Astrocyte of the spinal cord (primary cell): Measurements from ENCODE around the gene HOXB6.

Source experiments
- DNase-seq: peaks from one replicate; pipeline ENCODE4 v3.0.0; 2011; ENCODE audit warnings: low read depth, low spot score
- H3K4me3 ChIP-seq: 2 replicates; pipeline ENCODE4 v1.5.1; 2011; ENCODE audit warnings: low read depth, mild to moderate bottlenecking, low read length, moderate library complexity
- in situ Hi-C: cut with HindIII; loops from 2 replicates; pipeline ENCODE4 v1.10.0; 2017; ENCODE audit warnings: low sequenced_read_pairs
- TF ChIP-seq, protein P1 (sequence below): IDR thresholded peaks from 2 replicates; pipeline ENCODE4 v1.5.1; 2012; ENCODE audit warnings: low read depth, mild to moderate bottlenecking, low read length, inconsistent platforms

HOXB6 gene

DNA sequence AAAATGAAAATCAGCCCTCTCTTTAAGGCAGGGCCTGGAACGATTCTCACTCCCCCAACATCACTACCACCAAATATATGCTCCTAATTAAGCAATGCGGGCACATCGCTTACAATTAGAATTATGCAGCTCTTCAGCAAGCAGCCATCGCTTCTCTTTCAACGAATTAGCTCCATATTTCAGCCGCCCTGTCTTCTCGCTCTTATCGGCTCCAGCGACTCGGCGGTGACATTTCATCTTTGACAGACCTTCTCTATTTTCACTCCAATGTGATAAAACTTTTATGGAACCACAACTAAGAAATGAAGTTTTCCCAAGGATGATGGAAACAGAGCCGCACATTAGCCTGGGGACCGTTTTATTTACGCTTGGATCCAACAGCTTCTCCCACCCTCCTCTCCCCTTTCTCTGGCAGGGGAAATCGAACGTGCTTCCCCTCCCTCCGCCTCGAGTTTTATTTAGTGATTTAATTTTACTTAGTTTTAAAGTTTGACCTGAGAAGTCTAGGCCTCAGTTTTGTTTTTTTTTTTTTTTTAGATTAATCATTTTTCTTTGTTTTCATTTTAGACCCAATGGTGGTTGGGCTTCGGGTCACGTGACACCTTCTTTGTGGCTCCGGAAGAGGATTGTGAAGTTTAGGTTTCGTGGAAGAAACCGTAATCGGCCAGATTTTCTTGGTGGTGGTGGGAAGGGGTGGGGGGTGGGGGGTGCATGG, 56.8 kb downstream of the HOXB6 start:
- TF ChIP-seq, protein P1, sequence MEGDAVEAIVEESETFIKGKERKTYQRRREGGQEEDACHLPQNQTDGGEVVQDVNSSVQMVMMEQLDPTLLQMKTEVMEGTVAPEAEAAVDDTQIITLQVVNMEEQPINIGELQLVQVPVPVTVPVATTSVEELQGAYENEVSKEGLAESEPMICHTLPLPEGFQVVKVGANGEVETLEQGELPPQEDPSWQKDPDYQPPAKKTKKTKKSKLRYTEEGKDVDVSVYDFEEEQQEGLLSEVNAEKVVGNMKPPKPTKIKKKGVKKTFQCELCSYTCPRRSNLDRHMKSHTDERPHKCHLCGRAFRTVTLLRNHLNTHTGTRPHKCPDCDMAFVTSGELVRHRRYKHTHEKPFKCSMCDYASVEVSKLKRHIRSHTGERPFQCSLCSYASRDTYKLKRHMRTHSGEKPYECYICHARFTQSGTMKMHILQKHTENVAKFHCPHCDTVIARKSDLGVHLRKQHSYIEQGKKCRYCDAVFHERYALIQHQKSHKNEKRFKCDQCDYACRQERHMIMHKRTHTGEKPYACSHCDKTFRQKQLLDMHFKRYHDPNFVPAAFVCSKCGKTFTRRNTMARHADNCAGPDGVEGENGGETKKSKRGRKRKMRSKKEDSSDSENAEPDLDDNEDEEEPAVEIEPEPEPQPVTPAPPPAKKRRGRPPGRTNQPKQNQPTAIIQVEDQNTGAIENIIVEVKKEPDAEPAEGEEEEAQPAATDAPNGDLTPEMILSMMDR = no peak
- peak; percentile 84 for DNase-seq
- in situ Hi-C loops = no loop called here
- H3K4me3 ChIP-seq = peak overlapping the region; percentile 8

GRCh38 chr17:48546924-48547807, 57.6 kb downstream of the HOXB6 start:
- H3K4me3 ChIP-seq = peak overlapping the region; percentile 6
- peak; percentile 69 for DNase-seq
- TF ChIP-seq, protein P1 = no peak
- in situ Hi-C loops = no loop called here

GRCh38 chr17:48546137-48546923, 58.5 kb downstream of the HOXB6 start:
- in situ Hi-C loops = no loop called here
- TF ChIP-seq, protein P1 = no peak
- peak; percentile 62 for DNase-seq
- peak overlapping the region; percentile 6 for H3K4me3 ChIP-seq
